Smooth muscle cell (in vitro differentiated cells): Measurements from ENCODE around the gene JMJD6. TPM values are rescaled to one million over a fixed set of nuclear protein-coding genes. Genes with fewer than 3 reads are reported as not detected.
A peak's percentile ranks its signal among the peaks of the same experiment; 100 is the strongest.

Experiments
- DNase-seq: peaks from one replicate; lab custom pipeline; 2025; ENCODE audit not compliant: unreplicated experiment; lab: John Stamatoyannopoulos, UW
- H2AFZ ChIP-seq: fragments of 200-600 bp; sonication (generic); 2 replicates; pipeline ENCODE4 v1.6.0; 2016; ENCODE audit warnings: antibody characterized with exemption, low read depth, mild to moderate bottlenecking
- H3F3A ChIP-seq: fragments of 200-600 bp; sonication (generic); 2 replicates; pipeline ENCODE4 v1.6.0; 2017; ENCODE audit warnings: antibody characterized with exemption, low read depth
- H3K27ac ChIP-seq: fragments of 200-600 bp; sonication (generic); 2 replicates; pipeline ENCODE4 v1.5.1; 2016; ENCODE audit warnings: low read depth, mild to moderate bottlenecking
- H3K27me3 ChIP-seq: fragments of 200-600 bp; sonication (generic); 2 replicates; pipeline ENCODE4 v1.6.1; 2016; ENCODE audit warnings: low read depth, mild to moderate bottlenecking
- H3K36me3 ChIP-seq: fragments of 200-600 bp; sonication (generic); 2 replicates; pipeline ENCODE4 v1.5.1; 2016; ENCODE audit warnings: low read depth
- H3K4me1 ChIP-seq: fragments of 200-600 bp; sonication (generic); 2 replicates; pipeline ENCODE4 v1.5.1; 2016; ENCODE audit warnings: low read depth
- H3K4me2 ChIP-seq: fragments of 200-600 bp; sonication (generic); 2 replicates; pipeline ENCODE4 v1.6.0; 2016; ENCODE audit warnings: mild to moderate bottlenecking
- H3K4me3 ChIP-seq: fragments of 200-600 bp; sonication (generic); 2 replicates; pipeline ENCODE4 v1.5.1; 2016; ENCODE audit warnings: mild to moderate bottlenecking
- H3K79me2 ChIP-seq: fragments of 200-600 bp; sonication (generic); 2 replicates; pipeline ENCODE4 v1.6.0; 2016; ENCODE audit warnings: low read depth, mild to moderate bottlenecking
- H3K9ac ChIP-seq: fragments of 200-600 bp; sonication (generic); 2 replicates; pipeline ENCODE4 v1.6.0; 2016; ENCODE audit warnings: low read depth
- H3K9me3 ChIP-seq: fragments of 200-600 bp; sonication (generic); replicated peaks from 2 replicates; pipeline ENCODE4 v1.5.1; 2016; ENCODE audit warnings: low read depth
- H4K20me1 ChIP-seq: fragments of 200-600 bp; sonication (generic); 2 replicates; pipeline ENCODE4 v1.6.0; 2016; ENCODE audit warnings: low read depth
- WGBS: methylation state at CpG from one replicate; pipeline ENCODE4 v1.1.7; 2016; ENCODE audit warnings: low lambda C conversion rate; 5-methylcytosine and 5-hydroxymethylcytosine counted together
- polyA plus RNA-seq: library from polyadenylated mRNA; unstranded; fragments of >200 nt; fragmentation: Nextera tagmentation; extraction: Ambion mirVana; gene quantifications from 2 replicates; pipeline ENCODE4 v1.2.1, GENCODE V29; 2016
- total RNA-seq: library from RNA; depleted of rRNA; stranded (reverse); fragments of >200 nt; gene quantifications from 2 replicates; pipeline ENCODE4 v1.2.3, GENCODE V29; 2014
- TF ChIP-seq, protein P1 (sequence below): fragments of 200-600 bp; sonication (generic); IDR thresholded peaks from 2 replicates; pipeline ENCODE4 v1.5.1; 2017; ENCODE audit warnings: borderline replicate concordance, mild to moderate bottlenecking, antibody characterized with exemption; ENCODE audit not compliant: insufficient read depth, poor library complexity, severe bottlenecking

The JMJD6 gene
- total and polyA plus RNA-seq, 2 experiments from 2014 or later: 32.7 to 54.7 TPM

DNA sequence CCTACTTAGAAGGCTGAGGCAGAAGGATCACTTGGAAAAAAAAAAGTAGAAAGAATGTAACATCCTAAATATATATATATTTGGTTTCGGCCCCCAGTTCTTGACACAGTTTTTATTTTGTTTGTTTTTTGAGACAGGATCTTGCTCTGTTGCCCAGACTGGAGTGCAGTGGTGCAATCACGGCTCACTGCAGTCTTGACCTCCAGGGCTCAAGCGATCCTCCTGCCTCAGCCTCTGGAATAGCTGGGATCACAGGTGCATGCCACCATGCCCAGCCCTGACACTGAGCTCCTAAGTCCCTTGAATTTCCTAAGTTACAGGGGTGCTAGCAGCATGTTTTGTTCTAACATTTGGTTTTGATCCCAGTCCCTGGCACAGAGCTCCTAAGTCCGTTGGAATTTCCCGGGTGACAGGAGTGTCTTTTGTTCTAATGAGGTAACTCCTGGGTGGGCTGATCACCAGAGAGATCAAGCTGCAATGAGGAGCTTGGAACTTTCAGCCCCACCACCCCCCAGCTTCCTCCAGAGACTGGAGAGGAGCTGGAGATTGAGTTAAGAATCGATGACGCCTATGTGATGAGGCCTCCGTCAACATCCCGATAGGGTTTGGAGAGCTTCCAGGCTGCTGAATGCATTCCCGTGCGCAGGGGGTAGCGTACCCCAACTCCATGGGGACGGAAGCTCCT is 35.7 kb downstream of the JMJD6 start:
- no peak for DNase-seq
- no peak overlapping the region for H3K4me2 ChIP-seq
- no peaks in the 10 kb centered on the region for H3K36me3 ChIP-seq
- no peak overlapping the region for H3K27ac ChIP-seq
- no peaks in the 10 kb centered on the region for H3K9me3 ChIP-seq
- no peak overlapping the region for H3K9ac ChIP-seq
- H3F3A ChIP-seq: no peaks in the 10 kb centered on the region
- no peaks in the 10 kb centered on the region for H3K4me1 ChIP-seq
- peaks cover 45% of the 10 kb centered on the region for H3K79me2 ChIP-seq
- 97% methylated on average over 13 of the region's 13 CpGs for WGBS
- no peak overlapping the region for H3K4me3 ChIP-seq
- TF ChIP-seq, protein P1, sequence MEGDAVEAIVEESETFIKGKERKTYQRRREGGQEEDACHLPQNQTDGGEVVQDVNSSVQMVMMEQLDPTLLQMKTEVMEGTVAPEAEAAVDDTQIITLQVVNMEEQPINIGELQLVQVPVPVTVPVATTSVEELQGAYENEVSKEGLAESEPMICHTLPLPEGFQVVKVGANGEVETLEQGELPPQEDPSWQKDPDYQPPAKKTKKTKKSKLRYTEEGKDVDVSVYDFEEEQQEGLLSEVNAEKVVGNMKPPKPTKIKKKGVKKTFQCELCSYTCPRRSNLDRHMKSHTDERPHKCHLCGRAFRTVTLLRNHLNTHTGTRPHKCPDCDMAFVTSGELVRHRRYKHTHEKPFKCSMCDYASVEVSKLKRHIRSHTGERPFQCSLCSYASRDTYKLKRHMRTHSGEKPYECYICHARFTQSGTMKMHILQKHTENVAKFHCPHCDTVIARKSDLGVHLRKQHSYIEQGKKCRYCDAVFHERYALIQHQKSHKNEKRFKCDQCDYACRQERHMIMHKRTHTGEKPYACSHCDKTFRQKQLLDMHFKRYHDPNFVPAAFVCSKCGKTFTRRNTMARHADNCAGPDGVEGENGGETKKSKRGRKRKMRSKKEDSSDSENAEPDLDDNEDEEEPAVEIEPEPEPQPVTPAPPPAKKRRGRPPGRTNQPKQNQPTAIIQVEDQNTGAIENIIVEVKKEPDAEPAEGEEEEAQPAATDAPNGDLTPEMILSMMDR: no peak
- H2AFZ ChIP-seq: no peak overlapping the region
- peaks cover 60% of the 10 kb centered on the region for H4K20me1 ChIP-seq
- H3K27me3 ChIP-seq: no peaks in the 10 kb centered on the region

GRCh38 chr17:76689859-76690258 is 36.5 kb downstream of the JMJD6 start:
- H3K4me3 ChIP-seq: no peak overlapping the region
- no peaks in the 10 kb centered on the region for H3K27me3 ChIP-seq
- no peaks in the 10 kb centered on the region for H3K36me3 ChIP-seq
- TF ChIP-seq, protein P1: no peak
- H4K20me1 ChIP-seq: peaks cover 60% of the 10 kb centered on the region
- H3K9ac ChIP-seq: no peak overlapping the region
- H2AFZ ChIP-seq: no peak overlapping the region
- no peaks in the 10 kb centered on the region for H3F3A ChIP-seq
- H3K79me2 ChIP-seq: peaks cover 37% of the 10 kb centered on the region
- DNase-seq: no peak
- no peak overlapping the region for H3K27ac ChIP-seq
- H3K4me2 ChIP-seq: no peak overlapping the region
- H3K4me1 ChIP-seq: no peaks in the 10 kb centered on the region
- H3K9me3 ChIP-seq: no peaks in the 10 kb centered on the region
- 91% methylated on average over 11 of the region's 11 CpGs for WGBS

DNA sequence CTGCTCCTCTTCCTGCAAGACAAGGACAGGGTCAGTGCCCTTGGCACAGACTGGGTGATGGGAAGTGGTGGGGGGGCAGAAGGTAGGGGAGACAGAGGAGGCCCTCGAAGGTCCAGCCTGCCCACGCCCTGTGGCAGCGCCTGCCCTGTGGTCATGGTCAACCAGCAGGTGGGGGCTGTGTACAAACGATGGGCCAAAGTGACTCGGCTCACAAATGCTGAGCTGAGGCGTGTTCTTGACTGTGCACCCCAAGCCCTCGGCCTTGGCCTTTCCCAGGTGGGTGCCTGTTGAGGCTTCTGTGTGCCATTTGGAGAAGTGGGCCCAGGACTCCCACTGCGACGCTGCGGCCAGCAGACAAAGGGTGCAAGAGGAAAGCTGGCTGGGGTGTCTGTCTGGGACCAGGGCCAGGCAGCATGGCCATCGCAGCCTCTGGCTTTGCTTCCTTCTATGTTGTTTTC is 38.2 kb downstream of the JMJD6 start:
- Histone ChIP-seq H3K9ac (no peak overlapping the region), H3F3A (peaks cover 5% of the 10 kb centered on the region), H2AFZ (no peak overlapping the region), H4K20me1 (peaks cover 57% of the 10 kb centered on the region), H3K9me3 (no peaks in the 10 kb centered on the region), H3K36me3 (no peaks in the 10 kb centered on the region), H3K4me1 (peaks cover 7% of the 10 kb centered on the region), H3K79me2 (peaks cover 21% of the 10 kb centered on the region), H3K27ac (peak overlapping the region; percentile 58), H3K4me3 (no peak overlapping the region), H3K27me3 (no peaks in the 10 kb centered on the region), H3K4me2 (peak overlapping the region; percentile 42)
- no peak for DNase-seq
- WGBS: 73% methylated on average over 11 of the region's 11 CpGs
- TF ChIP-seq, protein P1: no peak
